Thyroid gland (tissue), 4 donors: ENCODE results near the gene ADAMTS13. TPM values are rescaled to one million over a fixed set of nuclear protein-coding genes. Genes with fewer than 3 reads are reported as not detected.
A peak's percentile ranks its signal among the peaks of the same experiment; 100 is the strongest.

ENCODE experiments used
- DNase-seq, 2 donors: peaks; one replicate each; pipeline ENCODE4 v3.0.0-alpha.2; 2019
- H3K27ac ChIP-seq, 3 donors: fragments of 200-600 bp; sonication (generic); 1 replicate in 2 of 3; 2 replicates in 1 of 3; pipeline ENCODE4 v1.5.1; 2016 to 2019; ENCODE audit warnings: mild to moderate bottlenecking in 1 of 3, moderate library complexity in 1 of 3
- H3K27me3 ChIP-seq: fragments of 200-600 bp; sonication (generic); one replicate; pipeline ENCODE4 v1.5.1; 2019
- H3K36me3 ChIP-seq, 2 donors: fragments of 200-600 bp; sonication (generic); one replicate each; pipeline ENCODE4 v1.5.1; 2016 to 2019
- H3K4me1 ChIP-seq, 2 donors: fragments of 200-600 bp; sonication (generic); one replicate each; pipeline ENCODE4 v1.5.1; 2017 to 2019
- H3K4me3 ChIP-seq, 3 donors: fragments of 200-600 bp; sonication (generic); replicated peaks in 1 of 3; 1 replicate in 2 of 3; 2 replicates in 1 of 3; pipeline ENCODE4 v1.5.1; 2016; ENCODE audit warnings: mild to moderate bottlenecking in 1 of 3
- H3K9me3 ChIP-seq: fragments of 200-600 bp; sonication (generic); one replicate; pipeline ENCODE4 v1.5.1; 2017
- POLR2A ChIP-seq, 2 donors: fragments of 450-650 bp; IDR thresholded peaks; one replicate each; pipeline ENCODE4 v1.6.1; 2017; ENCODE audit warnings: antibody characterized with exemption in 2 of 2, mild to moderate bottlenecking in 2 of 2, moderate library complexity in 1 of 2
- whole genome bisulfite sequencing, 2 donors: methylation state at CpG; one replicate each; pipeline ENCODE4 v1.1.5; 2017; 5-methylcytosine and 5-hydroxymethylcytosine counted together
- intact Hi-C: fragments of 100-400 bp; cut with DNase I; formaldehyde crosslinking; loops from one replicate; pipeline ENCODE4 v1.15.1; 2023
- total RNA-seq, 4 donors: library from RNA; depleted of rRNA; stranded (reverse); fragments of >200 nt; gene quantifications; one replicate each; pipeline ENCODE4 v1.2.3, GENCODE V29; 2016
- TF ChIP-seq, protein P1 (sequence below), 6 experiments: fragments of 200-600 bp in 3 of 6; fragments of 450-650 bp in 3 of 6; sonication (generic) in 3 of 6; IDR thresholded peaks; one replicate each; pipeline ENCODE4 v1.5.1; 2016 to 2019; ENCODE audit warnings: antibody characterized with exemption in 6 of 6, mild to moderate bottlenecking in 2 of 6, inconsistent platforms in 1 of 6, moderate library complexity in 1 of 6

Gene ADAMTS13
- total RNA-seq, 4 donors from 2014 or later: 1.5 to 2.8 (median 2.0) TPM

- Histone ChIP-seq H3K27ac (peak within 1 kb of the TSS; percentile 61 to 83 (median 82)), H3K9me3 (no peaks in the 10 kb centered on the region), H3K4me1 (peaks cover 11 to 12% of the 10 kb centered on the region in 2 donors), H3K27me3 (no peaks in the 10 kb centered on the region), H3K4me3 (peak within 1 kb of the TSS; percentile 72 to 90 (median 78)), H3K36me3 (peaks cover 0 to 7% of the 10 kb centered on the region in 2 donors)
- intact Hi-C loops: no loop called here
- WGBS, 2 donors: 0% methylated on average over 32 of the region's 75 CpGs
- DNase-seq: peak; percentile 72 to 75
- TF ChIP-seq, protein P1, sequence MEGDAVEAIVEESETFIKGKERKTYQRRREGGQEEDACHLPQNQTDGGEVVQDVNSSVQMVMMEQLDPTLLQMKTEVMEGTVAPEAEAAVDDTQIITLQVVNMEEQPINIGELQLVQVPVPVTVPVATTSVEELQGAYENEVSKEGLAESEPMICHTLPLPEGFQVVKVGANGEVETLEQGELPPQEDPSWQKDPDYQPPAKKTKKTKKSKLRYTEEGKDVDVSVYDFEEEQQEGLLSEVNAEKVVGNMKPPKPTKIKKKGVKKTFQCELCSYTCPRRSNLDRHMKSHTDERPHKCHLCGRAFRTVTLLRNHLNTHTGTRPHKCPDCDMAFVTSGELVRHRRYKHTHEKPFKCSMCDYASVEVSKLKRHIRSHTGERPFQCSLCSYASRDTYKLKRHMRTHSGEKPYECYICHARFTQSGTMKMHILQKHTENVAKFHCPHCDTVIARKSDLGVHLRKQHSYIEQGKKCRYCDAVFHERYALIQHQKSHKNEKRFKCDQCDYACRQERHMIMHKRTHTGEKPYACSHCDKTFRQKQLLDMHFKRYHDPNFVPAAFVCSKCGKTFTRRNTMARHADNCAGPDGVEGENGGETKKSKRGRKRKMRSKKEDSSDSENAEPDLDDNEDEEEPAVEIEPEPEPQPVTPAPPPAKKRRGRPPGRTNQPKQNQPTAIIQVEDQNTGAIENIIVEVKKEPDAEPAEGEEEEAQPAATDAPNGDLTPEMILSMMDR (IDR thresholded peaks at IDR 0.05): peak in 1 of 6 experiments; percentile 9
- peak in 1 of 2 donors; percentile 33 for TF ChIP-seq POLR2A (IDR thresholded peaks at IDR 0.05)
Observed at GRCh38 chr9:133417541-133418461, 4.4 kb upstream of the ADAMTS13 start, which contains the start of gene REXO4. TSS of gene REXO4 (minus strand) at chr9:133418010. CDS start at chr9:133417844, 166 bp downstream.

- TF ChIP-seq, protein P1 (IDR thresholded peaks at IDR 0.05): no peak
- no peak for TF ChIP-seq POLR2A (IDR thresholded peaks at IDR 0.05)
- no peak overlapping the region for H3K4me3 ChIP-seq
- peaks cover 11 to 12% of the 10 kb centered on the region in 2 donors for H3K4me1 ChIP-seq
- H3K36me3 ChIP-seq: peaks cover 0 to 3% of the 10 kb centered on the region in 2 donors
- H3K27me3 ChIP-seq: no peaks in the 10 kb centered on the region
- no peak for DNase-seq
- WGBS, 2 donors: 76 to 82% methylated on average over 13 of the region's 13 CpGs
- intact Hi-C loops: no loop called here
- no peak overlapping the region for H3K27ac ChIP-seq
- no peaks in the 10 kb centered on the region for H3K9me3 ChIP-seq
Observed at GRCh38 chr9:133419005-133419404, 3.2 kb upstream of the ADAMTS13 start.

GRCh38 chr9:133420392-133420827, 1.8 kb upstream of the ADAMTS13 start:
- Histone ChIP-seq H3K4me1 (peaks cover 11 to 12% of the 10 kb centered on the region in 2 donors), H3K27me3 (no peaks in the 10 kb centered on the region), H3K4me3 (no peak overlapping the region), H3K36me3 (no peaks in the 10 kb centered on the region), H3K9me3 (no peaks in the 10 kb centered on the region), H3K27ac (no peak overlapping the region)
- no peak for DNase-seq
- TF ChIP-seq, protein P1 (IDR thresholded peaks at IDR 0.05): no peak
- no peak for TF ChIP-seq POLR2A (IDR thresholded peaks at IDR 0.05)
- WGBS, 2 donors: 70 to 71% methylated on average over 5 of the region's 5 CpGs
- intact Hi-C loops: no loop called here

DNA sequence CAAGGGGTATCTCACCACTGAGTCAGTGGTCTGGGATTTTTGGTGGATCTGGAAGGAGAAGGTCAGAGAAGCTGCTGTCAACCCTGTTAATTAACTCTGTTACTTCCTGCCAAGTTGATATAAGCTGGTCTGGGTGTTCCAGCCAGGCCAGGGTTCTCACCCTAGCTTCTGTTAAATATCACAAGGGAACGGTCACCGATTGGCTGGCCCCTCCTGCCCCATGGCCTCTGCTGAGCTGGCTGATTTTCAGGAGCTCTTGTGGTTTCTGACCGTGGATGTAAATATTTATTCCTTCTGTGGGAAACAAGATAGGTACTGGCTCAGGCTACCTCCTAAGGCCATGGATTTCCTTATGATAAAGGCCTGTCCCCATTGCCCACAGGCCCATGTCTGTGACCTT, 1.0 kb downstream of the ADAMTS13 start:
- Histone ChIP-seq H3K4me3 (no peak overlapping the region), H3K4me1 (peaks cover 2 to 5% of the 10 kb centered on the region in 2 donors), H3K27ac (no peak overlapping the region), H3K27me3 (no peaks in the 10 kb centered on the region), H3K36me3 (no peaks in the 10 kb centered on the region), H3K9me3 (no peaks in the 10 kb centered on the region)
- no peak for DNase-seq
- intact Hi-C loops: no loop called here
- no peak for TF ChIP-seq POLR2A (IDR thresholded peaks at IDR 0.05)
- TF ChIP-seq, protein P1 (IDR thresholded peaks at IDR 0.05): no peak
- 71% methylated on average over 3 of the region's 3 CpGs; no CpG with 5 or more reads in 1 of the 2 donors for WGBS, 2 donors

GRCh38 chr9:133424187-133424586, 2.0 kb downstream of the ADAMTS13 start:
- WGBS, 2 donors: 91 to 94% methylated on average over 9 to 12 of the region's 12 CpGs
- H3K27me3 ChIP-seq: no peaks in the 10 kb centered on the region
- intact Hi-C loops: no loop called here

More at GRCh38 chr9:133424187-133424586, 2.0 kb downstream of the ADAMTS13 start:
- TF ChIP-seq, protein P1 (IDR thresholded peaks at IDR 0.05): no peak
- TF ChIP-seq POLR2A (IDR thresholded peaks at IDR 0.05): no peak
- Histone ChIP-seq H3K36me3 (no peaks in the 10 kb centered on the region), H3K4me1 (peaks cover 3 to 12% of the 10 kb centered on the region in 2 donors), H3K4me3 (no peak overlapping the region), H3K9me3 (no peaks in the 10 kb centered on the region), H3K27ac (no peak overlapping the region)
- no peak for DNase-seq
